DMS79 (cell line): ENCODE results near the gene PADI6.

Source experiments
- DNase-seq: peaks from one replicate; lab custom pipeline; 2025; lab: John Stamatoyannopoulos, UW

PADI6 gene

DNA sequence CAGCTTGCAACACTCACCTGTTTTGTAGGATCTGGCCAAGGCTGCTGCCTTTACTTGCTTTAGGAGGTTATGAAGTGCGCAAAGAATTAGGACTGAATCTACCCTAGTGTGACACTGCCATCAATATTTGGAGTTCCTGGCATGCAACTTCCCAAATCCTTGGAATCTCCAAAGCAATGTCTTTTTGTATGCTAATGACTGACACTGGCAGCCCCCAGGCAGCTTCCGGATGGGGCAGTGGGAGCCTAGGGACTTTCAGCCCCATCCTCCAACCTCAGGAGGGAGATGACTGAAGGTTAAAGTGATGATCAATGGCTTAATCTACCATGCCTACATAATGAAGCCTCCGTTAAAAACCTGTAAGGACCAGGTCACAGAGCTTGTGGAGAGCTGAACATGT is 62.0 kb downstream of the PADI6 start:
- no peak for DNase-seq

DNA sequence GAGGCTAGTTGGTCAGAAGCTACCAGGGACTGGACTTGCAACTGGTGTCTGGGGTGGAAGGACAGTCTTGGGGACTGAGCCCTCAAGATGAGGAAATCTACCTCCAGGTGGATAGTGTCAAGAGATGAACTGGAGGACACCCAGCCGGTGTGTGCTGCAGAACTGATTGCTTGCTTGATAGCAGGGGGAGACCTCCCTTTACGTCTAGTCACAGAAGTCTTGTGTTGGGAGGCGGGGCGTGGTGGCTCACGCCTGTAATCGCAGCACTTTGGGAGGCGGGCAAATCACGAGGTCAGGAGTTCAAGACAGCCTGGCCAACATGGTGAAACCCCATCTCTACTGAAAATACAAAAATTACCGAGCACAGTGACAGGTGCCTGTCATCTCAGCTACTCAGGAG is 62.6 kb downstream of the PADI6 start:
- DNase-seq = no peak

DNA sequence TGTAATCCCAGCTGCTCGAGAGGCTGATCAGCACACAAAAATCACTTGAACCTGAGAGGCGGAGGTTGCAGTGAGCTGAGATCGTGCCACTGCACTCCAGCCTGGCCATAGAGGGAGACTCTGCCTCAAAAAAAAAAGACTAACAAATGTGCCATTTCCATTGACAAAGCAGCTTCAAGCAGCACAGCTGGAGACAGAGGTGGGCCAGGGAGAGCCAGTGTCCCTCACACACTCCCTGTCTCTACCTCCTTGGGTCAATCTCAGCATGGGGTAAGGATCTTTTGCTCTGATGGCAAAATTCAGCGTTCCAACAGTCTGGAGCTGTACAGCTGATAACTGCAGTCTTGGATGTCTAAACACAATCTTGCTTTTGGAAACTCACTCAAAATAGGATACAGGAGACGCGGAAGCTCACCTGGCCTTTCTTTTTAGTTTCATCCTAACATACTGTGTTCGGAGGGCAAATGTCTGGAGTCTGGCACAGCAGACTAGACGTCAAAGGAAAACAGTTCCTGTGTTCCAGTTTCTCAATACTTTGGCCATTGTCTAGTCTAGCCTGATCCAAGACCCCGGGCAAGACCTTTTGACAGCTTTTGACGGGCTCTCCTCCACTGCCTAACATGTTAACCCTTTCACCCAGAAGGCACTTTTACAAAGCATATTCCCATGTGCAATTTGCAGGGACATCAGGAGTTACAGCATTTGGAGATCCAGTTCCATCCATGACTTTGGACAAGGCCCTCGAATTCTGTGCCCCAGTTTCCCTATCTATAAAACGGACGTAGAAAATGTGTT is 64.6 kb downstream of the PADI6 start:
- no peak for DNase-seq

DNA sequence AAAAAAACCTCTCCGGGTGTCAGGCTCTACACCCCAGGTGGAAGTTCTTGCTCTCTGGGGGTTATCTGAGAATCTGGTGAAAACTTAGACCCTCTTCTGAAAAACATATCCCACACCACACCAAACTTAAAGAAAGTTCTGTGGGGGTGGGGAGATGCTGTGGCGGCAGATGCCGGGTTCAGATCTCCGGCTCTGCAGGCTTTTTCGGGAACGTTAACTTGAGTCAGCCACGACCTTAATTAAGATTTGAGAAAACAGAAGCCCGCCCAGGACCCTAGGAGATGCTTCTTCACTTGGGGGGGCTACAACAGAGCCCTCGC is 65.2 kb downstream of the PADI6 start:
- DNase-seq = no peak

DNA sequence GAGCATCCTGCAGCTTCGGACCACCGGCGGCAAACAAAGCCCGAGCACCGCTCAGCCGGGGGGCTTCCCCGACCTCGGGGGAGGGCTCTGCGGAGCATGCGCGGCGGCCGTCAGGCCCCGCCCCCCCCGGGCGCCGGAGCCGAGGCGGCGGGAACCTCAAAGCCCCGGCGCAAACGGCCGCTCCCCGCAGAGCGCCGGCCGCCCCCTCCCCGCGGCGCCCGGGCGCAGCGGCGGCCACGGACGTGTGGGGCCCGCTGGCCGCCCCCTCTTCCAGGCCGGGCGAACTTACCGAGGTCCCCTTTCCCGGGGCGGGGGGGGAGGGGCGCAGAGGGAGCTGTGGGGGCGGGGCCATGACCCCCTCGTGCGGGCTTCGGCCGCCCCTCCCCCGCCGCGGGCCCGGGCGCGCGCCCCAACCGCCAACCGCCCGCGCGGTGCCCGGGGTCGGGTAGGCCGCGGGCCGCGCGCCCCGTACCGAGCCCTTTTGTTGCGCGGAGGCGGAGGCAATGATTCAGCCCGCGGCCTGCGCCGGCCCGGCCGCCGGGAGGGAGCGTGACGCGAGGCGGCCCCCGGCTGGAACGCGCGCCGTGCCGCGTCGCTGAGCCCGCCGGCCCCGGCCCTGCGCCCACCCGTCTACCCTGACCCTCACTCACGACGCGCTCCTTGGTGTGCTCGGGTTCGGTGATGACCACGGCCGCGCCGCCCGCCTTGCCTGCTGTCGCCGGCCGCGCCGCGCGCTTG is 65.8 kb downstream of the PADI6 start:
- DNase-seq = no peak

DNA sequence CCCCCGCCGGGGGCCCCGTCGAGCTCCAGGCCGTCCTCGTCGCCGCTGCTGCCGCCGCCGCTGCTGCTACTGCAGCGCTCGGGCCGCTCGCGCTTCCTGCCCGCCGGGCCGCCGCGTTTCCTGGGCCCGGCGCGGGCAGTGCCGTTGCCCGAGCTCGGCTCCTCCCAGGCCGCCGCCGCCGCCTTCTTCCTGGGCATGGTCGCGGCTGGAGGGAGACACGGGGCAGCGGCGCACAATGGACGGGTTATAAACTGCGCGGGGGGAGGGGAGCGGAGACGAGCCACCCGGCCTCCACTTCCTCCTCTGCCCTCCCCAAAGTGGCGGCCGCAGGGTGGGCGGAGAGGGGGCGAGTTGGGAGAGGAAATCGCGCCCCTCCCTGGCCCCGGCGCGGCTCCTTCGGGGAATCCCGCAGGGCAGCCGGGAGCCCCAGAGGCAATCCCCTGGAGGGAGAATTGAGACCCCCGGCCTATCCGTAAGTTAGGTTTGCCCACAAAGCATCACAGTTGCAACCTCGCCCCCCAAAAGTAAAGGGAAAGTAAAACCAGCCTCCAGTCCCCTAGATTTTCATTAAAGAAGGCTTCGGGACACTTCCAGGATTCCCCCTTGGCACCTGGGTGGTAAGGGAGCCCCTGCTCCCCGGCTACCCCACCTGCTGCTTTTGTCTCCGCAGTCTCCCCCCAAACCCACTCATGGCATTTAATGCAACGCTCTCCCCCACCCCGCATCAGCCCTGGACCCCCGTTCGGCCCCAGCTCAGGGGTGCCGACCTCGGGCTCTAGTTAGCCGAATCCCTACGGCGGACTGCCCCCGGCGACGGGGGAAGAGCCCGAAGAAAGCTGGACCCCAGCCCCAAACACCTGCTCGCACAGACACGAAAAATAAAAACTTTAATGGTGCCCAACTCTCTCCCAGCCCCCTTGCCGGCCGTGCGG is 66.6 kb downstream of the PADI6 start:
- DNase-seq = no peak

DNA sequence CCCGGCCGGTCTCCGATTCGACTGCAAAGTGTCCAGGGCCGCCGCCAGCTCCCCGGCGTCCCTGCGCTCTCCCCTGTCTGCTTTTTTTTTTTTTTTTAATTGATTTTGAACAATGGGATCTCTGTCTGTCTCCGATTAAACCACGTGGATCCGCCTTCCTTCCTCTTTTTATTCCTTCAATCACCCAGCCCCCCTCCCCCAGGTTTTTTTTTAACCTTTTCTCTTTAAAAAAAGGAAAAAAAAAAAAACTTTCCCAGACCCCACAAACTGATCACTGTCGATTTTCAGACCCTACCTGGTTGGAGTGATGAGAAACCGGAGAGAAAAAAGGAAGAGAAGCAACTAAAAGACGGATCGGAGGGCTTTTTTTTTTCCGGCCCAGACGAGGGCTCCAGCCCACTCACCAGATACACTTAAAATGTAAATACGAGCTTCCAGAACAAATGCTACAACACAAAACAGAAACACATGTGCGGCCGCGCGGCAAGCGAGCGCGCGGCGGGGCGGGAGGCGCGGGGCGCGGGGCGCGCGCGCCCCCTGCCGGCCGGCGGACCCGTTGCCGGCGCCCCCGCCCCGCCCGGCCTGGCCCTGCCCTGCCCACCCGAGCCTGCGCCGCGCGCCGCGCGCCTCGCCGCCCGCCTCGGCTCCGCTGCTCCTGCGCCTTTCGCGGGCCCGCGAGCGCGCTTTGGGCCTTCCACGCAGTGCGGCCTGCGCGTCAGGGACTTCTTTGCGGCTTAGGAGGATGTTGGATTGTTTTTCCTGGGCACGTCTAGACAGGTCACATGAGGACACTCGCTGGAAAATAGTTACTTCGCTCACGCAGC is 67.5 kb downstream of the PADI6 start, which contains the start of gene RCC2:
Gene RCC2, minus strand, starts transcription at position 428 of the 824 bp plus-strand sequence. CDS start 1,163 bp downstream, outside the sequence.
- peak; percentile 63 for DNase-seq

DNA sequence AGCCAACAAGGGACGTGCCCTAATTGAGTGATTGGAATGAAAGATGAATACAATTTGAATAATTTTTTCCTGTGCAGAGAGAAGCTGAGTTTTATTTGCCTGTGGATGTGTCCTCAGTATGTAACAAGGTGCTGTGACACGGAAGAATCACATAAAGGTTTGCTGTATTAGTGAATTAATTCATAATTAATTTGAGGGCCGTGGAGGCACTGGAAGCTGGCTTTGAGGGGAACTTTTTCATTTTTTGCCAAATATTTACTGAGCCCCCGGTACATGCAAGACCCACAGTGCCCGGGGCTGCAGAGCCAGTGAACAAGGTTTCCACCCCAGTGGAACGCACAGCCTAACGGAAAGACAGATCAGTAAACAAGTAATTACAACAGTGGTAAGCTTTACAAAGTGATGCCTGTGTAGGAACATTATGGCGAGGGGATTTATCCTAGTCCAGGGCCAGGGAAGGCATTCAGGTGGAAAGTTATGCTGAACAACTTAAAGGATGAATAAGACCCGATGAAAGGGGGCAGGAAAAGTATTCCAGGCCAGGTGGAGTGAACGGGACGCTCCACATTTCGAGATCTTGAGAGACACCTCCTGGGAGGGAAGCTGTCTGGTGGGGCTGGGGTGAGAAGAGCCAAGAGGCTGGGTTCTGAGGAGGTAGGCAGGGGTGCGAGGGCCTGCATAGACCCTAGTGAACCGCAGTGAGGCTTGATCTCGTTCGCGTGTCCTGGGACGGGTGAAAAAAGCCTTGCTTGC is 68.3 kb downstream of the PADI6 start:
- DNase-seq = no peak

DNA sequence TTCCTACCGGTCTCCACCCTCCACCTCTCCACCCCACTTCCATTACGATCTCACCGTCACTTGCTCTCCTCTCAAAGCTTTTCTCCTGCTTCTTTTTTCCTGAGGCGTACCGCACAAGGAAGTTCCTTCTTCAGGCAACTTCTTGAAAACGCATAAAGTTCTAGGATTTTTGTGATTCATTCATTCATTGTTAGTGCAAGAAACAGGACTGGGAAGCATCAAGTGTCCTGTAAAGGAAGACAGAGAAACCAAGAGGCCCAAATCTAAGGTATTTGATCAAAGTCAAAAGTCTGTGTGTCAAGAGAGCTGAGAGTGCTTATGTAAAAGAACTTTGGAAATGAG is 68.8 kb downstream of the PADI6 start:
- no peak for DNase-seq

DNA sequence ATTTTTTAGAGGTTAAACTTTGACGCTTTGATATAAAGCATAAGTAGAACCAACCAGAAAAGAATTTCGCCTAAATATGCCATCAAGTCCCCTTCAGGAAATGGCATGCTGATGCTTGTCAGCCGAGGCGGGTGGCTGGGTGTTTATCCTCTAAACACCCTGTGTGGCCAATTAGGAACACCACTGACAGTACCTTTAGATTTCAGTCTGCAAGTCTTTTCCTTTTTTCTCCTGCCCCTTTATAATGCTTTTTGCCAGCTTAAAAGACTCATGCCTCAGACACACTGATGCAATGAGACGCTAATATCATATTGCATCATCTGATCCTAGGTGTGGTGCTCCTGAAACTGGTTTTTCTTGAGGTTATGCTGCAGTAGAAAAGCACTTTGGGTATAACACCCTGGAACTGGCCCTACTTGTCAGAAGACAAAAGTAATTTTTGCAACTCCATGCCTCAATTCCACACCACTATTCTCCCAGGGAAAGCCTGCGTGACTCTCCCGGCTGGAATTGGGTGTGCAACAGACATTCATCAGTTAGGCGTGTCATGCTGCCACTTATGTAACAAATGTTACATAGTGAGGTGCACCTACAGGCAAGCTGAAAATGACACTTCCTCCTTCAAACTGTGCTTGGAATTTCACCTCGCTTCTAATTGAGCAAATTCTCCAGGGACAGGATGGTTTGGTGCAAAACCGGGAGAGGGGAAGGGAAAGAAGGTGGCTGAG is 69.4 kb downstream of the PADI6 start:
- DNase-seq = peak; percentile 59

DNA sequence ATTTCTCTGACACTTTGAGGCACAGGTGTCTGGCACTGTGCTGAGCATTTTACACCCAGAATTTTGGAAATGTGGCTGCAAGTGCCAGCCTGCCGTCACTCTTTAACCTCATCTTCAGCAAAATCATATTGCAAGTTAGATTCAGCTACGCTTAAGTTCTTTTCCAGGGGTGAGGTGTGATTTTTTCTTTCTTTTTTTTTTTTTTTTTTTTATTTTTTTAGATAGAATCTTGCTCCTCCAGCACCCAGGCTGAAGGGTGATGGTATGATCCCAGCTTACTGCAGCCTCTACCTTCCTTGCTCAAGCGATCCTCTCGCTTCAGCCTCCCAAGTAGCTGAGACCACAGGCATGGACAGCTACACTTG is 70.0 kb downstream of the PADI6 start:
- DNase-seq = no peak

DNA sequence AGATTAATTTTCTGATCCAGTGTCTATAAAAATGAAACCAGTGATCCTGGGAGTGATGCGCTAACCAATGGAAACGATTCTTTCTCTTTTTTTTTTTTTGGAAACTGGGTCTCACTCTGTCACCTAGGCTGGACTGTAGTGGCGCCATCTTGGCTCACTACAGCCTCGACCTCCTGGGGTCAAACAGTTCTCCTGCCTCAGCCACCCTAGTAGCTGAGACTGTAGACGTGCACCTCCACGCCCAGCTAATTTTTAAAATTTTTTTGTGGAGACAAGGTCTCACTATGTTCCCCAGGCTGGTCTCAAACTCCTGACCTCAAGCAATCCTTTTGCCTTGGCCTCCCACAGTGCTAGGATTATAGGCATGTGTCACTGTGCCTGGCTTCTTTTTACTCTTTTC is 70.8 kb downstream of the PADI6 start:
- no peak for DNase-seq

DNA sequence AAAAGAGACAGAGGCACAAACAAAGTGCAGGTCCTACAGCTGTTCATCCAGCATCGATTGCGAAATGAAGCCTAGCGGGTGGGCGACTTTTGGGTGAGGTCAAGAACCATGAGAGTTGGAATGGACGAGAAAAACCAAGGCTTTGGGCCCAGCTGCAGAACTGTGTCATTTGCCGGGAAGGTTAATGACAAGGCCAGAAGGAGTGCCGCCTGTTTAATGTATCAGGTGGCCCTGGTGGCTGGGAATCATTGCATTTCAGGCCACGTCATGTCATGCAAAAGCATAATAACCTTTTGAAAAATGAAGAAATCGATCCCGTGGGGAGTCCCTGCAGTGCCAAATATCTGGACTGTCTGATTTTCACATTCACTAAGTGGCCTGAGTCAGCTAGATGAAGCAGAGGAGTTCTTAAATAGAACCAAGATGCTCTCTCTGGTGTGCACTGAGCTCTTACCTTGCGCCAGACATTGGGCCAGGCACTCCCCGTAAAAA is 75.6 kb downstream of the PADI6 start:
- DNase-seq = no peak
